Activated naive CD8-positive, alpha-beta T cell treated with anti-CD3 and anti-CD28 coated beads for 36 hours (primary cell): ENCODE data around the gene AUP1. TPM values are rescaled to one million over a fixed set of nuclear protein-coding genes. Genes with fewer than 3 reads are reported as not detected.
"Not testable (repeated sequence)": the region's sequence is repeated elsewhere in the genome, so short reads cannot be mapped to it uniquely, and the experiment has no call there.

Experiments
- DNase-seq: peaks from one replicate; pipeline ENCODE4 v3.0.0; 2021
- H3K27ac Mint-ChIP-seq: one replicate; pipeline ENCODE4 v1.8.0; 2022; ENCODE audit warnings: mild to moderate bottlenecking, moderate library complexity, mixed read lengths
- H3K27me3 Mint-ChIP-seq: one replicate; pipeline ENCODE4 v1.8.0; 2022; ENCODE audit warnings: mild to moderate bottlenecking, mixed read lengths
- H3K36me3 Mint-ChIP-seq: one replicate; pipeline ENCODE4 v1.8.0; 2021; ENCODE audit warnings: mild to moderate bottlenecking, mixed read lengths
- H3K4me1 Mint-ChIP-seq: one replicate; pipeline ENCODE4 v1.8.0; 2021; ENCODE audit warnings: mixed read lengths
- H3K4me3 Mint-ChIP-seq: one replicate; pipeline ENCODE4 v1.8.0; 2022; ENCODE audit warnings: mild to moderate bottlenecking, moderate library complexity, mixed read lengths
- H3K9me3 Mint-ChIP-seq: one replicate; pipeline ENCODE4 v1.8.0; 2022; ENCODE audit warnings: mixed read lengths
- total RNA-seq, 2 experiments: library from RNA; stranded (reverse); gene quantifications; one replicate each; pipeline ENCODE4 v1.2.3, GENCODE V29; 2021

Gene AUP1
- total RNA-seq, 2 experiments from 2014 or later: 138 to 140 TPM

- Mint-ChIP-seq H3K27me3 (no peaks in the 10 kb centered on the region), H3K36me3 (peaks cover 16% of the 10 kb centered on the region), H3K9me3 (no peaks in the 10 kb centered on the region), H3K4me1 (no peaks in the 10 kb centered on the region), H3K27ac (no peak overlapping the region), H3K4me3 (no peak overlapping the region)
- DNase-seq: no peak
These were observed 39.6 kb downstream of the AUP1 start for GRCh38 chr2:74489906-74490305.

- no peak overlapping the region for H3K27ac Mint-ChIP-seq
- peaks cover 11% of the 10 kb centered on the region for H3K36me3 Mint-ChIP-seq
- DNase-seq: no peak
- no peaks in the 10 kb centered on the region for H3K9me3 Mint-ChIP-seq
- H3K4me3 Mint-ChIP-seq: no peak overlapping the region
- H3K27me3 Mint-ChIP-seq: no peaks in the 10 kb centered on the region
- H3K4me1 Mint-ChIP-seq: peaks cover 4% of the 10 kb centered on the region
These were observed 40.6 kb downstream of the AUP1 start for GRCh38 chr2:74488643-74489481.

GRCh38 chr2:74486141-74486540, 43.4 kb downstream of the AUP1 start:
- H3K9me3 Mint-ChIP-seq: no peaks in the 10 kb centered on the region
- H3K27ac Mint-ChIP-seq: no peak overlapping the region
- peaks cover 14% of the 10 kb centered on the region for H3K4me1 Mint-ChIP-seq
- DNase-seq: no peak
- peaks cover 11% of the 10 kb centered on the region for H3K36me3 Mint-ChIP-seq
- H3K4me3 Mint-ChIP-seq: no peak overlapping the region
- H3K27me3 Mint-ChIP-seq: no peaks in the 10 kb centered on the region

- Mint-ChIP-seq H3K4me3 (peak overlapping the region; percentile 99), H3K36me3 (peaks cover 25% of the 10 kb centered on the region), H3K27ac (peak overlapping the region; percentile 100), H3K4me1 (peaks cover 27% of the 10 kb centered on the region)
- not testable (repeated sequence) for H3K27me3 Mint-ChIP-seq, DNase-seq, H3K9me3 Mint-ChIP-seq
These were observed 45.8 kb downstream of the AUP1 start for GRCh38 chr2:74483675-74484164.

- peak; percentile 91 for DNase-seq
- Mint-ChIP-seq H3K4me1 (peaks cover 27% of the 10 kb centered on the region), H3K27me3 (no peaks in the 10 kb centered on the region), H3K36me3 (peaks cover 25% of the 10 kb centered on the region), H3K27ac (peak within 1 kb of the TSS; percentile 100), H3K4me3 (peak within 1 kb of the TSS; percentile 99), H3K9me3 (no peaks in the 10 kb centered on the region)
These were observed 46.5 kb downstream of the AUP1 start, which contains the start of the genes CCDC142 and TTC31 for GRCh38 chr2:74482801-74483674. Gene CCDC142, minus strand, starts transcription at chr2:74482998. Its CDS starts 161 bp downstream, at chr2:74482837. Gene TTC31, plus strand, starts transcription at chr2:74483081. Its CDS starts 15 bp downstream, at chr2:74483096.

GRCh38 chr2:74481961-74482800, 47.3 kb downstream of the AUP1 start:
- Mint-ChIP-seq H3K27me3 (no peaks in the 10 kb centered on the region), H3K4me3 (peak overlapping the region; percentile 99), H3K4me1 (peaks cover 27% of the 10 kb centered on the region), H3K27ac (peak overlapping the region; percentile 100), H3K9me3 (no peaks in the 10 kb centered on the region), H3K36me3 (peaks cover 25% of the 10 kb centered on the region)
- peak; percentile 72 for DNase-seq

- H3K27me3 Mint-ChIP-seq: no peaks in the 10 kb centered on the region
These were observed 48.1 kb downstream of the AUP1 start for GRCh38 chr2:74481431-74481830.

More at GRCh38 chr2:74481431-74481830, 48.1 kb downstream of the AUP1 start:
- no peak overlapping the region for H3K27ac Mint-ChIP-seq
- H3K36me3 Mint-ChIP-seq: peaks cover 27% of the 10 kb centered on the region
- H3K4me3 Mint-ChIP-seq: peak overlapping the region; percentile 99
- H3K9me3 Mint-ChIP-seq: no peaks in the 10 kb centered on the region
- no peak for DNase-seq
- peaks cover 27% of the 10 kb centered on the region for H3K4me1 Mint-ChIP-seq

Other genes starting within 250 kb of the AUP1 start
- 1 to 10 TPM in 1 of 2 experiments, under 1 TPM in 1; 0.74 to 1.5 TPM for gene SLC4A5, start 186.3 kb downstream of the AUP1 start, total RNA-seq
- 10 to 100 TPM; 93.6 to 94.1 TPM for gene DCTN1, start 149.4 kb downstream of the AUP1 start, total RNA-seq
- gene C2orf81, start 108.1 kb downstream of the AUP1 start, total RNA-seq: 1 to 10 TPM; 5.1 to 6.2 TPM
- 10 to 100 TPM; 88.6 to 90.2 TPM for gene WDR54, start 108.0 kb downstream of the AUP1 start, total RNA-seq
- gene RTKN, start 87.8 kb downstream of the AUP1 start, total RNA-seq: 1 to 10 TPM; 1.6 to 1.8 TPM
- 10 to 100 TPM; 29.0 to 30.9 TPM for gene INO80B, start 74.6 kb downstream of the AUP1 start, total RNA-seq
- gene WBP1, start 71.3 kb downstream of the AUP1 start, total RNA-seq: 10 to 100 TPM; 19.1 to 20.1 TPM
- 10 to 100 TPM; 54.7 to 59.5 TPM for gene MOGS, start 64.3 kb downstream of the AUP1 start, total RNA-seq
- 100 to 1,000 TPM; 105 to 111 TPM for gene MRPL53, start 57.0 kb downstream of the AUP1 start, total RNA-seq
- 10 to 100 TPM in 1 of 2 experiments, 1 to 10 TPM in 1; 8.0 to 11.8 TPM for gene CCDC142, start 46.7 kb downstream of the AUP1 start, total RNA-seq
- gene TTC31, start 46.6 kb downstream of the AUP1 start, total RNA-seq: 10 to 100 TPM; 22.7 to 23.2 TPM
- under 1 TPM in 1 of 2 experiments, not detected in 1; 0.18 TPM for gene LBX2, start 30.1 kb downstream of the AUP1 start, total RNA-seq
- 10 to 100 TPM; 17.7 to 18.9 TPM for gene PCGF1, start 22.0 kb downstream of the AUP1 start, total RNA-seq
- under 1 TPM in 1 of 2 experiments, not detected in 1; 0.12 TPM for gene TLX2, start 15.3 kb downstream of the AUP1 start, total RNA-seq
- under 1 TPM; 0.16 to 0.27 TPM for gene DQX1, start 3.5 kb downstream of the AUP1 start, total RNA-seq
- gene HTRA2, start 227 bp upstream of the AUP1 start, total RNA-seq: 10 to 100 TPM; 56.8 to 59.3 TPM
- gene LOXL3, start 24.2 kb upstream of the AUP1 start, total RNA-seq: 1 to 10 TPM; 1.9 to 2.7 TPM
- 10 to 100 TPM; 19.6 to 23.5 TPM for gene DOK1, start 25.0 kb upstream of the AUP1 start, total RNA-seq
- under 1 TPM in 1 of 2 experiments, not detected in 1; 0.23 TPM for gene M1AP, start 118.6 kb upstream of the AUP1 start, total RNA-seq
- 1 to 10 TPM; 3.9 to 4.2 TPM for gene SEMA4F, start 124.5 kb upstream of the AUP1 start, total RNA-seq